B cell (primary cell): ENCODE data around the gene RTN4. TPM values are rescaled to one million over a fixed set of nuclear protein-coding genes. Genes with fewer than 3 reads are reported as not detected.

Experiments used
- ATAC-seq: fragments of 200-7000 bp; cut with Tn5 transposase; one replicate; pipeline ENCODE4 v1.10.0; 2021; ENCODE audit warnings: low read depth, mild to moderate bottlenecking, moderate number of reproducible peaks, moderate library complexity
- CTCF ChIA-PET: fragments of 350-600 bp; sonication (Branson Sonifier 250); formaldehyde crosslinking; loops from one replicate; lab custom pipeline; 2021; ENCODE audit warnings: antibody characterized with exemption, inconsistent platforms; lab: Charles Lee
- POLR2A ChIA-PET: fragments of 350-600 bp; sonication (Branson Sonifier 250); formaldehyde crosslinking; loops from one replicate; lab custom pipeline; 2021; ENCODE audit warnings: antibody characterized with exemption; lab: Charles Lee
- DNase-seq: peaks from one replicate; pipeline ENCODE4 v3.0.0; 2013
- H2AFZ ChIP-seq: 2 replicates; pipeline ENCODE4 v1.6.1; 2012; ENCODE audit warnings: mild to moderate bottlenecking, low read depth, low read length; ENCODE audit not compliant: insufficient read depth, poor library complexity, severe bottlenecking
- H3K27ac ChIP-seq, 2 donors: 1 replicate in 1 of 2; 2 replicates in 1 of 2; pipeline ENCODE4 v1.5.1; 2012 to 2013; ENCODE audit warnings: low read length in 2 of 2, mild to moderate bottlenecking in 2 of 2, moderate library complexity in 1 of 2
- H3K27me3 ChIP-seq, 4 experiments: fragments of 200-600 bp in 1 of 4; sonication (generic) in 1 of 4; replicated peaks in 1 of 4; 1 replicate in 2 of 4; 2 replicates in 2 of 4; pipeline versions ENCODE4 v1.6.1 to v1.7.0; 2013 to 2016; ENCODE audit warnings: low read length in 3 of 4, mild to moderate bottlenecking in 2 of 4, mixed read lengths in 1 of 4, moderate library complexity in 1 of 4; ENCODE audit not compliant: insufficient read depth in 4 of 4, control insufficient read depth in 3 of 4; ENCODE audit errors: control extremely low read depth in 1 of 4
- H3K36me3 ChIP-seq, 2 experiments: replicated peaks in 1 of 2; 1 replicate in 1 of 2; 2 replicates in 1 of 2; pipeline versions ENCODE4 v1.6.1 to v1.7.1; 2013; ENCODE audit warnings: low read length in 1 of 2; ENCODE audit not compliant: insufficient read depth in 2 of 2, control insufficient read depth in 1 of 2; ENCODE audit errors: control extremely low read depth in 1 of 2, extremely low read depth in 1 of 2
- H3K4me1 ChIP-seq, 2 donors: fragments of 200-600 bp in 1 of 2; sonication (generic) in 1 of 2; 1 replicate in 1 of 2; 2 replicates in 1 of 2; pipeline versions ENCODE4 v1.5.1 to v1.6.1; 2013 to 2017; ENCODE audit warnings: low read length in 2 of 2; ENCODE audit not compliant: control insufficient read depth in 2 of 2, insufficient read depth in 2 of 2
- H3K4me2 ChIP-seq: replicated peaks from 2 replicates; pipeline ENCODE3; 2012; ENCODE audit warnings: mild to moderate bottlenecking, low read depth, low read length; ENCODE audit not compliant: poor library complexity, severe bottlenecking
- H3K4me3 ChIP-seq, 5 experiments: fragments of 200-600 bp in 1 of 5; sonication (generic) in 1 of 5; 1 replicate in 3 of 5; 2 replicates in 2 of 5; pipeline versions ENCODE4 v1.5.1 to v1.7.0; 2011 to 2016; ENCODE audit warnings: low read length in 4 of 5, mild to moderate bottlenecking in 4 of 5, low read depth in 2 of 5, control low read depth in 1 of 5, moderate library complexity in 1 of 5; ENCODE audit not compliant: insufficient read depth in 1 of 5; ENCODE audit errors: control extremely low read depth in 1 of 5, extremely low read depth in 1 of 5
- H3K79me2 ChIP-seq: fragments of 200-600 bp; sonication (generic); one replicate; pipeline ENCODE4 v1.6.0; 2016; ENCODE audit warnings: low read length; ENCODE audit not compliant: control insufficient read depth, insufficient read depth
- H3K9ac ChIP-seq: fragments of 200-600 bp; sonication (generic); 2 replicates; pipeline ENCODE4 v1.6.1; 2017; ENCODE audit warnings: mild to moderate bottlenecking, low read length, moderate library complexity
- H3K9me3 ChIP-seq, 3 donors: one replicate each; pipeline versions ENCODE4 v1.6.1 to v1.7.1; 2013; ENCODE audit warnings: low read length in 2 of 3; ENCODE audit not compliant: control insufficient read depth in 2 of 3, insufficient read depth in 1 of 3; ENCODE audit errors: control extremely low read depth in 1 of 3
- H4K20me1 ChIP-seq: 2 replicates; pipeline ENCODE4 v1.6.0; 2012; ENCODE audit warnings: mild to moderate bottlenecking, low read length; ENCODE audit not compliant: insufficient read depth, control insufficient read depth, poor library complexity, severe bottlenecking
- H3K27ac Mint-ChIP-seq: one replicate; pipeline ENCODE4 v1.8.0; 2021; ENCODE audit warnings: mixed read lengths
- H3K27me3 Mint-ChIP-seq: one replicate; pipeline ENCODE4 v1.8.0; 2021; ENCODE audit warnings: mixed read lengths
- H3K4me1 Mint-ChIP-seq: one replicate; pipeline ENCODE4 v1.8.0; 2021; ENCODE audit warnings: mixed read lengths
- H3K4me3 Mint-ChIP-seq: one replicate; pipeline ENCODE4 v1.8.0; 2021; ENCODE audit warnings: mixed read lengths
- H3K9me3 Mint-ChIP-seq: one replicate; pipeline ENCODE4 v1.8.0; 2022; ENCODE audit warnings: mixed read lengths; ENCODE audit not compliant: insufficient read depth
- EZH2 ChIP-seq: IDR thresholded peaks from 2 replicates; pipeline ENCODE4 v1.6.1; 2012; ENCODE audit warnings: borderline replicate concordance, low read depth, mild to moderate bottlenecking, moderate library complexity, low read length; ENCODE audit not compliant: insufficient read depth, poor library complexity, severe bottlenecking
- WGBS: methylation state at CpG from one replicate; pipeline ENCODE4 v1.1.5; 2013; ENCODE audit warnings: missing lambda C conversion rate; ENCODE audit not compliant: insufficient coverage; 5-methylcytosine and 5-hydroxymethylcytosine counted together
- intact Hi-C: fragments of 100-400 bp; cut with micrococcal nuclease; formaldehyde crosslinking; loops from one replicate; pipeline ENCODE4 v1.10.0; 2022
- polyA plus RNA-seq: library from polyadenylated mRNA; depleted of rRNA; stranded (reverse); fragments of >200 nt; gene quantifications from 2 replicates; pipeline ENCODE4 v1.2.3, GENCODE V29; 2012
- total RNA-seq, 2 donors: library from RNA; stranded (reverse); fragments of 120-200 nt in 1 of 2; gene quantifications; 1 replicate in 1 of 2; 2 replicates in 1 of 2; pipeline versions ENCODE4 v1.2.3 to v1.2.4, GENCODE V29; 2013 to 2022
- TF ChIP-seq, protein P1 (sequence below): fragments of 200-600 bp; IDR thresholded peaks from one replicate; pipeline ENCODE4 v1.8.0; 2022; ENCODE audit warnings: antibody characterized with exemption, mild to moderate bottlenecking

RTN4 gene
- total and polyA plus RNA-seq, 2 donors (not counting 1 experiment from before 2014, with no cell fraction given), result 30.8 to 65.9 TPM

DNA sequence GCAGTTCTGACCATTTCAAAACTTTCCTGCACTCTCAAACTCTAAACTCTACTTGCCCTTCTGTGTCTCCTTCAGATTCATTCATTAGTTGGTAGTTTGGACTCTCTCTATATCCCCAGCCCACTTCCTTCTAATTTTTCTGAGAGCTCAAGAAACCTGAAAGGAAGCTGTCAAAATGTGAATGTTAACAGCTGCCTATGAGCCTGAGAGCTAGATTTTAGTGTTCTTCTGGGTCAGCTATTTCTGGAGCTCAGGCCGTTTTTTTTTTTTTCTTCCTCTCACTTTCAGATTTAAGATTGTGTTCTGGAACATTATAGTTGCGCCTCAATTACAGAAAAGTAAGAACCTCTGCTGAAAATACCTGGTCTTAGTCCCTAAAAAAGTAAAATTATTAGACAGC lies 73.1 kb downstream of the RTN4 start:
- H3K27me3 Mint-ChIP-seq, result no peaks in the 10 kb centered on the region
- no peak overlapping the region for H3K4me3 ChIP-seq
- H3K27ac Mint-ChIP-seq, result peak overlapping the region; percentile 39

More for the DNA sequence above, 73.1 kb downstream of the RTN4 start:
- peaks cover 28% of the 10 kb centered on the region for H3K4me1 Mint-ChIP-seq
- no peaks in the 10 kb centered on the region for H3K9me3 Mint-ChIP-seq
- peak overlapping the region in 1 of 2 donors; percentile 8 for H3K27ac ChIP-seq
- ChIA-PET CTCF (interaction anchor here (2.0 kb wide), 1 partner anchor 190 kb away, joined by 4 read pairs; no protein-coding TSS in a partner anchor), POLR2A (no interaction called here)
- intact Hi-C loops, result no loop called here
- H3K36me3 ChIP-seq, result peaks cover 3 to 26% of the 10 kb centered on the region in 2 experiments
- H3K4me1 ChIP-seq, result peaks cover 0 to 6% of the 10 kb centered on the region in 2 donors
- H3K4me3 Mint-ChIP-seq, result no peak overlapping the region
- no peak overlapping the region for H2AFZ ChIP-seq
- no peaks in the 10 kb centered on the region for H3K27me3 ChIP-seq
- ATAC-seq (no peak), DNase-seq (no peak)
- no peak overlapping the region for H3K4me2 ChIP-seq
- no peaks in the 10 kb centered on the region for H3K9me3 ChIP-seq
- no CpG with 5 or more reads among the region's 2 CpGs for WGBS
- no peak overlapping the region for H3K9ac ChIP-seq
- H3K79me2 ChIP-seq, result peaks cover 5% of the 10 kb centered on the region
- H4K20me1 ChIP-seq, result peaks cover 5% of the 10 kb centered on the region
- no peak for TF ChIP-seq EZH2
- TF ChIP-seq, protein P1, sequence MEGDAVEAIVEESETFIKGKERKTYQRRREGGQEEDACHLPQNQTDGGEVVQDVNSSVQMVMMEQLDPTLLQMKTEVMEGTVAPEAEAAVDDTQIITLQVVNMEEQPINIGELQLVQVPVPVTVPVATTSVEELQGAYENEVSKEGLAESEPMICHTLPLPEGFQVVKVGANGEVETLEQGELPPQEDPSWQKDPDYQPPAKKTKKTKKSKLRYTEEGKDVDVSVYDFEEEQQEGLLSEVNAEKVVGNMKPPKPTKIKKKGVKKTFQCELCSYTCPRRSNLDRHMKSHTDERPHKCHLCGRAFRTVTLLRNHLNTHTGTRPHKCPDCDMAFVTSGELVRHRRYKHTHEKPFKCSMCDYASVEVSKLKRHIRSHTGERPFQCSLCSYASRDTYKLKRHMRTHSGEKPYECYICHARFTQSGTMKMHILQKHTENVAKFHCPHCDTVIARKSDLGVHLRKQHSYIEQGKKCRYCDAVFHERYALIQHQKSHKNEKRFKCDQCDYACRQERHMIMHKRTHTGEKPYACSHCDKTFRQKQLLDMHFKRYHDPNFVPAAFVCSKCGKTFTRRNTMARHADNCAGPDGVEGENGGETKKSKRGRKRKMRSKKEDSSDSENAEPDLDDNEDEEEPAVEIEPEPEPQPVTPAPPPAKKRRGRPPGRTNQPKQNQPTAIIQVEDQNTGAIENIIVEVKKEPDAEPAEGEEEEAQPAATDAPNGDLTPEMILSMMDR, result no peak
